LNCAP (cell line): ENCODE measurements around the gene CELSR2.
A peak's percentile ranks its signal among the peaks of the same experiment; 100 is the strongest.

ENCODE experiments used
- TF ChIP-seq, protein P1 (sequence below): fragments of 450-650 bp; IDR thresholded peaks from 2 replicates; pipeline ENCODE4 v1.5.1; 2017; ENCODE audit warnings: mild to moderate bottlenecking

CELSR2 gene

DNA sequence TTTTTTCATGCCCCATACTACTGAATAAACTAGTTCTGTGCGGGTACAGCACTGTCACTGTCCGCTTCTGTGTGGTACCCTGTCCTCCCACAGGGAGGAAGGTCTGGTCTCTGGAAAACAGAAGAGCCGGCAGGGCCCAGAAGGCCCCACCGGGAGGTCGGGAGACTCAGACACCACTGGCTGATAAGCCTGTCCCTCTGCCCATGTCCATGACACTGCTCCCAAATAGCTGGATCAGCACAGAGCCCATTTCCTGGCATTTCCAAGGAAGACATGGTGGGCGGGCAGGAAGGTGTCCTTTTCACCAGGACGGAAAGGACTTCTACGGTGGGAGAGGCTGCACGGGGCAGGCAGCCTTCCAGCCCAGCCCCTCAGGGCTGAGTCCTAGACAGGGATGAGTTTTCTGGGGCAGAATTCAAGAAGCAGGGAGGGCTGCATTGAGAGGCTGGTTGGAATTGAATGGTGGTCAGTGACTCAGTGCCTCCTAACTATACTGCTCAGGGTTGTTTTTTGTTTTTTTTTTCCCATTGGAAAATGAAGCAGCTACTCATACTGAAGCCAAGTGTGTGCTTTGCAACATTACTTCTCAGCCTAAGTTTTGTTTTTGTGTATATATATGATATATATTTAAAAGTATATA, 26.5 kb downstream of the CELSR2 start:
- TF ChIP-seq, protein P1, sequence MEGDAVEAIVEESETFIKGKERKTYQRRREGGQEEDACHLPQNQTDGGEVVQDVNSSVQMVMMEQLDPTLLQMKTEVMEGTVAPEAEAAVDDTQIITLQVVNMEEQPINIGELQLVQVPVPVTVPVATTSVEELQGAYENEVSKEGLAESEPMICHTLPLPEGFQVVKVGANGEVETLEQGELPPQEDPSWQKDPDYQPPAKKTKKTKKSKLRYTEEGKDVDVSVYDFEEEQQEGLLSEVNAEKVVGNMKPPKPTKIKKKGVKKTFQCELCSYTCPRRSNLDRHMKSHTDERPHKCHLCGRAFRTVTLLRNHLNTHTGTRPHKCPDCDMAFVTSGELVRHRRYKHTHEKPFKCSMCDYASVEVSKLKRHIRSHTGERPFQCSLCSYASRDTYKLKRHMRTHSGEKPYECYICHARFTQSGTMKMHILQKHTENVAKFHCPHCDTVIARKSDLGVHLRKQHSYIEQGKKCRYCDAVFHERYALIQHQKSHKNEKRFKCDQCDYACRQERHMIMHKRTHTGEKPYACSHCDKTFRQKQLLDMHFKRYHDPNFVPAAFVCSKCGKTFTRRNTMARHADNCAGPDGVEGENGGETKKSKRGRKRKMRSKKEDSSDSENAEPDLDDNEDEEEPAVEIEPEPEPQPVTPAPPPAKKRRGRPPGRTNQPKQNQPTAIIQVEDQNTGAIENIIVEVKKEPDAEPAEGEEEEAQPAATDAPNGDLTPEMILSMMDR = no peak

DNA sequence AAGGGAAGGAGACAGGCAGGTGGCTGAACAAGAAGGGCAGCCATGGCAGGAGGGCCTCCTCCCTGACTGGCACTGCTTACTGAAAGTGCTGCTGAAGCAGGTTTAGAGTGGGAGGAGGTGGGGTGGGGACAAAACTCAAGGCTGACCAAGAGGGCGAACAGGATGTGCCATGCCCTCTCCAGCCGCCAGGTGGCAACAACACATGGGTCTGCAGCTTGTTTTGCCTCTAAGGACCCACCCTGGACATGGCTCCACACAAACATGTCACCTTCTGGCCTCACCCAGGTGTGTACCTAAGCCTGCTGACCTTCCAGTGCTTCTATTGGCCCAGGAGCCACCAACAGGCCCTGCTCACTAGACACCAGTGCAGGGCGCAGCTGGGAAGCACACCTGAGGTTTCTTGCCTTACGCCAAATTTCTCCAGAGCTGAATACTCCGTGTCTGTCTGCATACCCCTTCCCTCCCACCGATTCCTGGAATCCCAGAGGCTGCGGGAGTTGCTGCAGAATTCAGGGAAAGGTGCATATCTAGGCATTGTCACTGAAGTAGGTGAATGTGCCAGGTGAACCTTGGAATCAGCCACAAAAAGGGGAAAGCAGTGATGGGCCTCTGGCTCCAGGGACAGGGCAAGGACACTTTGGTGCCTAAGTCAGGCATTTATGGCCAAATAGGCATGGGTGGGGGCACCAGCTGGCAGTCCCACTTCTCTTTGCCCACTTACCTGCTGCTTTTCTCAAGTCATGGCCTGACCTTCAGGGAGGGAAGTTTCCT, 28.3 kb downstream of the CELSR2 start:
- TF ChIP-seq, protein P1 = peak; percentile 92

DNA sequence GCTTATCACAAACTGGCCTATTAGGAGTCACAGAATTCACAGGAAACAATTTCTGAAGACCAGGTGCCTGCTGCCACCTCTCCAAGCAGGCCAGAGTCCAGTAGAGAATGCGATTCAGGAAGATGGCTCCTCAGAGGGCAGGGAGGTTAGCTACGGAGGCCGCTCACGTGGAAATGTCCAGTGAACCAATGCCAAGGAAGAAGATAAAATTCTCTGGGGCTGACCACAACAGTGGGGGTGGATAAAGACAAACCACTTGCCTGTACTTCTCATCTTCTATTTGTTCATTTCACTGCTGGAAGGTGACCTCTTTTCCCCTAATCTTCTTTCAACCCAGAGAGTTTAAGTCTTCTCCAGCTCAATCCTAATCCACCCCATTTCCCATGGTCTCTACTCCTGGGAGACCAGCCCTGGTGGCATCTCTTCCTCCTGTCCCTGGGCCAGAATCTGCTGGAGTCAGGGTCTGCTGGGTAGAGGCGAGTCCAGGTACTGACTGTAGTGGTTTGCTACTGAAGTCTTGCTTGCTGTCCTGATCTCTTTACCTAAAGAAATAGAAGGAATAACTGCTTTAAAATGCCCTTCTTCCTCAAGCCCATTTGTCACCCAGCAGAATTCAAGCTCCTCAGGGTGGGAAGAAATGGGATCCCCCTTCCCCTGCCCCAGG, 30.4 kb downstream of the CELSR2 start:
- TF ChIP-seq, protein P1 = no peak

DNA sequence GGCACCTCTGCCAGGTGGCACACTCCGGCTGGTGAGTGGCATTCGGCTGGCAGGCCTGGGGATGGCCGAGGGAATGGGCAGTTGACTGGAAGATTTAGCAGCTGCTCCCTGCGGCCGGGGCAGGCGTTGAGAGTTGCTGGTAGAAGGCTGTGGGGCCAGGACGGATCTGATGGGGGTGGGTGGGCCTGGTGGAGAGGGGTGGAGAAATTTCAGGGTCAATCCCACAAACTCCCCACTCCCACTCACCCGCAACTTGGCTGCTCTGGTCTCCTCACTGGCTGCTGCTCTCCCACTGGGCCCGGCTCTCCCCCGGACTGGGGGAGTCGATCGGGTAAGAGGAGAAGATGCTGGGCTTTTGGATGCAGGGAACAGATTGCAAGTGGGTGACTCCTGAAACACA, 31.5 kb downstream of the CELSR2 start:
- TF ChIP-seq, protein P1 = no peak

DNA sequence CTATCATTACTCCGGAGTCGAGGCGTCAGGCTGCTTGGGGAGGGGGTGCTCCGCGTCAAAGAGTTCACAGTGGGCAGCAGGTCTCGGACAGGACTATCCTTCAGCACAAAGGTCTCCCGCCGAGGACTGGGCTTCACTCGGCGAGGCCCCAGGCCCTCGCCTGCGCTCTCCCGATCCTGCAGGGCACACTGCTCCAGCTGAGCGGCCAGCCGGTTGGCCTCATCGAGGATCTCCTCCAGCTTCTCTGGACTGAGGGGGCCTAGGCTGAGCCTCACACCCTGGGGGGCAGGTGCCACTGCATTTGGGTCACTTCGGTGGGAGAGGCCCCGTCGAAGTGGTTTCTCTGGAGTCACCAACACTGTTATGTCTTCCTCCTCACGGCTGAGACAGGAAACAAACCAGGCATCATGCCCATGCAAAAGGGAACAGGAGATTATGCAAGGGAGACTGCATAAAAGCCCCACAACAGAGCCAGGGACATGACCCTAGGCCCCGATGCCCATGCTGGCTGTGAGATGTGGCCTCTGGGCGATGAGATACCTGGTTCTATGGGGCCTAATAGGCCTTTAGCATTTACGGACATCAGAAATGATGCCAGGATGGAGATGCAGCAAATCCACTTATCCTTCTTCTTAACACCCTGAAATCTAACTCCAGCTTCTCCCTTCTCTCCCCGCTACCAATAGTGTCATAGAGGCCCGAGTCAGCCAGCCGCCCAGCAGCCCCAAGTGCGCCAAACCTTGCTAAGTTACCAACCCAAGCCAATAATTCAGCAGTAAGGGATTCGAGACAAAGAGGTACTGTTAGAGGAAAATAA, 32.5 kb downstream of the CELSR2 start:
- TF ChIP-seq, protein P1 = no peak

DNA sequence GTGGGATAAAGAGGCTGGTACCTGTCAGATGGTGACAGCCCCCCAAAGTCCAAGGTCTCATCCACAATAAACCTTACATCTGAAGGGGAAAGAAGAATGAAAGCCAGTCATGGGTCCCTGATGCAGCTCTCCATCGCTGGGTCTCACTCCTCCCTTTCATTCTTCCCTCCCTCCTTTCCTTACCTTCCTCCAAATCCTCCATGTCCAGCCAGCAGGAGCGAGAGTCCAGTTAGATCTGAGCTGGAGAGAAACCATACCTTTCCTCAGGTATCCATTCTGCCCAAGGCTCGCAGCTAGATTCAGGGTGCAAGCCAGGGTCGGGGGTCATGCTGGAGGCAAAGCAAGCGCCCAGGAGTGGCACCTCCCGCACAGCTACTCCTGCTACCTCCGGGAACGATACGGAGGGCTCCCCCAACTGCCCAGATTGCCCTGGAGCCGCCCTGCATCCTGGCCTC, 33.2 kb downstream of the CELSR2 start:
- TF ChIP-seq, protein P1 = no peak
